NB4 (cell line): ENCODE results near the gene MYH15.

Experiments used
- DNase-seq: peaks from one replicate; pipeline ENCODE4 v3.0.0; 2010; ENCODE audit warnings: low read depth
- H3K4me3 ChIP-seq: one replicate; pipeline ENCODE4 v1.5.1; 2011; ENCODE audit warnings: mild to moderate bottlenecking, low read depth, low read length, moderate library complexity
- CTCF ChIP-seq: IDR thresholded peaks from one replicate; pipeline ENCODE4 v1.5.1; 2012; ENCODE audit warnings: low read depth, low read length
- MAX ChIP-seq: IDR thresholded peaks from 2 replicates; pipeline ENCODE4 v1.6.1; 2011; ENCODE audit warnings: low read depth, low read length
- MYC ChIP-seq: IDR thresholded peaks from 2 replicates; pipeline ENCODE4 v1.6.1; 2011; ENCODE audit warnings: low read depth, low read length
- POLR2A ChIP-seq: IDR thresholded peaks from 2 replicates; pipeline ENCODE4 v1.6.1; 2011; ENCODE audit warnings: mild to moderate bottlenecking; ENCODE audit not compliant: insufficient read length; ENCODE audit errors: extremely low read depth

MYH15 gene

DNA sequence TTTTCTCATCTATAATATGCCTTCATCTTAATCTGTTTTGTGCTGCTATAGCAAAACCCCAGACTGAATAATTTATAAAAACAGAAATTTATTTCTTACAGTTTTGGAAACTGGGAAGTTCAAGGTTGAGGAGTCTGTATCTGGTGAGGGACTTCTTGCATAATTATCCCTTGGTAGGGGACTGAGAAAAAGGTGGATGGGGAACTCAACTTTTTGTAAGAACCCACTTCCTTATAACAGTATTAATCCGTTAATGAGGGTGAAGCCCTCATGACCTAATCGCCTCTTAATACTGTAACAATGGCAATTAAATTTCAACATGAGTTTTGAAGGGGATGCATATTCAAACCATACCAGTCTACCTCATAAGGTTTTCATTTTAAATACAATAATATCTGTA, 17.4 kb upstream of the MYH15 start:
- no peak for DNase-seq
- H3K4me3 ChIP-seq: no peak overlapping the region
- TF ChIP-seq CTCF (no peak), POLR2A (no peak), MYC (no peak), MAX (no peak)

DNA sequence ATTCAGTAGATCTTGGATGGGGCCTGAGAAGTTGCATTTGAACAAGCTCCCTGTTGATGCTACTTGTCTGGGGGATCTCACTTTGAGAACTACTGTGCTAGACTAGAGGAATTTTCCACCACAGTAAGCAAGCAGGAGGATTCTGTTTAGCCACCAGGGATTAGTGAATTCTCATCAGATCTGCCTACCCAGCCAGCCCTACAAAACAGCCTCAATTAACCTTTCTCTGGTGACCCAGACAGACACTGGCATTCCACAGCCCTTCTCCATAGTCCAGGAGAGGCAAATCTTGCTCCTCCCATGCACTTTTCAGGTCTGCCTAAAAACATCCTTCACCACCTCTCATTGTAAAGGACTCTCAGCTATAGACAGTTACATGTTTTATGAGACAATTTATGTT, 16.7 kb upstream of the MYH15 start:
- no peak overlapping the region for H3K4me3 ChIP-seq
- TF ChIP-seq POLR2A (no peak), MAX (no peak), CTCF (no peak)
- no peak for DNase-seq

- TF ChIP-seq MYC (no peak), MAX (no peak), POLR2A (no peak), CTCF (no peak)
- no peak overlapping the region for H3K4me3 ChIP-seq
- DNase-seq: no peak
Observed at GRCh38 chr3:108525971-108526370, 15.6 kb upstream of the MYH15 start.

DNA sequence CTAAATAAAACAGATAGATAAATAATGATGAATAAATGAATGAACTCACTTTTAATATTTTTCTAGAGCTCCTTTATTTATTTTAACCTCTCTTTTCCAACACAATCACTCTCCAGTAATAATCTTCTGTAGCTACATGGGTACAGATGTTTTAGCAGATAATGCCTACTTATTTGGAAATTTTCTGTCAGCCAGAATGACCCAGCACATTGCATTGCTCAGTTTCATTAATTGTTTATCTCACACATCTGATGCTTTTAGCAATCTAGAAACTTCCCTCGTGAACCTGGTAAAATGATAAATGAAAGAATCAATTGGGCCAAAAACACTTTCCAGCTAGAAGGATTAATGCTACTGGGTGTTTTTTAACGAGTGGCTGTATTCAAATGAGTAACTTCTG, 14.9 kb upstream of the MYH15 start:
- DNase-seq: no peak
- no peak overlapping the region for H3K4me3 ChIP-seq
- no peak for TF ChIP-seq MAX
- no peak for TF ChIP-seq CTCF
- TF ChIP-seq MYC: no peak

DNA sequence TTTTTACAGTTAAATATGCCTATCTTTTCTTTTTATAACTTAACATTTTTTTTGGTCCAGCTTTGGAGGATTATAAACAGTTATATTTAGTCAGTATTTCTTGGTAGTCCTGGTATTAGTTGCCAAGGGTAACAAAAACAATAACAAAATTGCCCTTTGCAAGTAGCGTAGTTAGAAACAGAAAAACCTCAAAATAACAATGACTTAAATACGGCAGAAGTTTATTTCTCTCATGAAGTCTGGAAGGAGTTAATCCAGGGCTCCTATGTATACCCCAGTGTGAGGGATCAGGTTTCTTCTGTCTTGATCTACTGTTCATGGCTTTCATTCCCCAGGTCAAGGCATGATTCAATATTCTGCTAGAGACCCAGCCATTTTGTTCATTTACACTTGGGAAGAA, 14.1 kb upstream of the MYH15 start:
- DNase-seq: no peak
- no peak for TF ChIP-seq CTCF
- no peak for TF ChIP-seq MAX
- TF ChIP-seq POLR2A: no peak
- no peak for TF ChIP-seq MYC
- H3K4me3 ChIP-seq: no peak overlapping the region

DNA sequence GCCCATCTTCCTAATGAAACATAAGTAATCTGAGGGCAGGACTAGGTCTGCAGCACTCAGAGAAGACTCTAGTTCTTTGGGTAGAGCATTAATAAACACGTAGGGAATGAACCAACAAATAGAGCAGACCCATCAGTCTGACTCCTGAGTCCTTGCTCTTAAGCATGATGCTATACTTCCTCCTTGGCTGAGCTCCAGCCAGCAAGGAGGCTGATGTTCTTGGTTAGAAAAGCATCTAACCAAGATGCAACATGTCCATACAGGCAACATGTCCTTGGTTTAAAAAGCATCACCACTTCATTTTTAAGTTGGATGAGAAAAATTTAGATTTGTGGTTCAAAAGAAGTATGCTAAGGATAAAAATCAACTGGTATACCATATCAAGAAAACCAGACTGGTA, 8.5 kb upstream of the MYH15 start:
- no peak overlapping the region for H3K4me3 ChIP-seq
- no peak for DNase-seq
- TF ChIP-seq CTCF: no peak
